Measurements from ENCODE around the gene THEM4.

Gene THEM4

DNA sequence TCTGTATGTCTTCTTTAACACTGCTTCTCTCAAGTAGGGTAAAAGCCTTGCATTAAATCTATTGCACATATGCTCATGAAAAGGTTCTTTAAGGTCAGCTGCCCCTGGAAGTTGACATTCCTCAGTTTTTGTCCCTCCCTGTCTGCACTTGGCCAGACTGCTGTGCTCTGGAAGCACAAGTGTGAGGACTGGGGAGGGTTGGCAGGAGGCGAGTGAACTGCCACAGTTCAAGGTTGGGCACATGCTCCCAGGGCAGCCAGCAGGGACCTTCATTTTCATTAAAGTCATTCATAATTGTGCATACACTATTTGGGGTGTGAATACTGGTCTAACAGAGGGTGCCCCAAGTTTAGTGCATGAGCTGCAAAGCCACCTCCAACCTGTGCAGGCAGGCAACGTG is 44.9 kb downstream of the THEM4 start:
- no peak for DNase-seq (ENCODE audit: low spot score)
- no peak overlapping the region for H3K4me3 ChIP-seq
- H3K27ac ChIP-seq, result no peak overlapping the region
- TF ChIP-seq, protein P1, sequence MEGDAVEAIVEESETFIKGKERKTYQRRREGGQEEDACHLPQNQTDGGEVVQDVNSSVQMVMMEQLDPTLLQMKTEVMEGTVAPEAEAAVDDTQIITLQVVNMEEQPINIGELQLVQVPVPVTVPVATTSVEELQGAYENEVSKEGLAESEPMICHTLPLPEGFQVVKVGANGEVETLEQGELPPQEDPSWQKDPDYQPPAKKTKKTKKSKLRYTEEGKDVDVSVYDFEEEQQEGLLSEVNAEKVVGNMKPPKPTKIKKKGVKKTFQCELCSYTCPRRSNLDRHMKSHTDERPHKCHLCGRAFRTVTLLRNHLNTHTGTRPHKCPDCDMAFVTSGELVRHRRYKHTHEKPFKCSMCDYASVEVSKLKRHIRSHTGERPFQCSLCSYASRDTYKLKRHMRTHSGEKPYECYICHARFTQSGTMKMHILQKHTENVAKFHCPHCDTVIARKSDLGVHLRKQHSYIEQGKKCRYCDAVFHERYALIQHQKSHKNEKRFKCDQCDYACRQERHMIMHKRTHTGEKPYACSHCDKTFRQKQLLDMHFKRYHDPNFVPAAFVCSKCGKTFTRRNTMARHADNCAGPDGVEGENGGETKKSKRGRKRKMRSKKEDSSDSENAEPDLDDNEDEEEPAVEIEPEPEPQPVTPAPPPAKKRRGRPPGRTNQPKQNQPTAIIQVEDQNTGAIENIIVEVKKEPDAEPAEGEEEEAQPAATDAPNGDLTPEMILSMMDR (IDR thresholded peaks at IDR 0.05), result no peak

DNA sequence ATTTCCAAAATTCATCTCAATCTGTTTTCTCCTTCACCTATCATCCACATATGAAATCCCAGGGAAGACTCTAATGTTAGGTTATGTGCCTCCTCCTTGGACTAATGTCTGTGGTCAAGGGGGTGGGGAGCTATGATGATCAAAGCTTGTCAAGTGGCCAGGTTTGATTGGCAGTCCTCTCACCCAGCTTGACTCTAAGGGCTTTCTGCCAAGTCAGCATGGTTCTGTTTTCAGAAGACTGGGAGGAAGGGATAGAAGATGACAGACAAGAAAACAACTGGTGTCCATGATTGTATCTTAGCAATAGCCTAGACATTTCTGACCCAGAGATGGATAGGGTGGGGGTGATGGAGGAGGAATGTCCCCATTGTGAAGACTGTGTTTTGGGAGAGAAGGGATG is 46.7 kb downstream of the THEM4 start:
- TF ChIP-seq, protein P1 (IDR thresholded peaks at IDR 0.05), result no peak
- Histone ChIP-seq H3K27ac (no peak overlapping the region), H3K4me3 (no peak overlapping the region)
- DNase-seq (ENCODE audit: low spot score), result no peak

DNA sequence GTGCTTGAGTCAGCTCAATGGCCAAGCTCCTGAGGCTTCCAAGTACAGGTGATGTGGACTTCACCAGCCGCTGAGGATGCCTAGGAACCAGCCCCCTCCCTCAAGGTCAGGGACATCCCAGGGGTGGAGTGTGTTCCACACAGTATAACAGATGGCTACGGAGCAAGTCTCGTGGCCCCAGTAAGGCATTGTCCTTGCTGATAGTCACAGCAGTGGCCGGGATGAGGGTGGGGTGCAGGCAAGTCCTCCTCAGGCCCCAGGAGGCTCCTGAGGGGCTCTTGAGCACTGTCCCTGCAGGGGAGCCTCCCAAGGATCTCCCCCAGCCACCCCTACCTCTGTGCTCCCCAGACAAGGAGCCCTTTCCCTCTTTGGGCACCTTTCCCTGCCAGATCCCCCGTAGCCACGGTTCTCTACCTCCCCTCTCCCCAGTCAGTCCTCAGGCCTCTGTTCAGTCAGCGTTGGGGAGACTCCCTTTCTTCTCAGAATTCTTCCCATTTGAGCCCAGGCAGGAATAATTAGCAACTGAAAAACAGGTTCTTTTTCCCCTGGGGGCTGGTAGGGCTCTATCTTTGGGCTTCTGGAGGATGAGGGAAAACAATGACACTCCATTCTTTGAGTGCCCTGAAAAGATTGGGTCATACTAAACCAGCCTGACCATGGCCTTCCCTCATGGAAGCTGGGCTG is 48.7 kb downstream of the THEM4 start:
- TF ChIP-seq, protein P1 (IDR thresholded peaks at IDR 0.05), result no peak
- Histone ChIP-seq H3K27ac (no peak overlapping the region), H3K4me3 (no peak overlapping the region)
- DNase-seq (ENCODE audit: low spot score), result no peak

DNA sequence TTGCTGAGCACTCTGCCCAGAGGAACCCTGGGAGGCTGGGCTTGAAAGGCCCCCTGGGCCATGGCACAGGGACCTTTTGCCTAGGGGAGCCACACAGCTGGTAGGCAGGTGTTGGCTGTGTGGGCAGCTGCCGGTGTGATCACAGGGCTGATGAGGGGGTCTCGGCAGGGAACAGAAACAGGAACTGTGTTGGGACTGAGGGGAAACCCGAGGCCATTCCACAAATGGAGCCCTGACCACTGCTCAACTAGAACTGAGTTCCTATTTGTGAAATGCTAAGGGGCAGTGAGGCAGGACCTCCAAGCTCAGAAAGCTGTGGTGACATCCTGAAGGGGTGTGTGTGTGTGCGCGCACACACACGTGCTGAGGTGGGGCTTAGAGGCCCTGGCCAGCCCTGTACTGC is 49.4 kb downstream of the THEM4 start:
- DNase-seq (ENCODE audit: low spot score), result no peak
- H3K4me3 ChIP-seq, result no peak overlapping the region
- TF ChIP-seq, protein P1 (IDR thresholded peaks at IDR 0.05), result no peak
- no peak overlapping the region for H3K27ac ChIP-seq

DNA sequence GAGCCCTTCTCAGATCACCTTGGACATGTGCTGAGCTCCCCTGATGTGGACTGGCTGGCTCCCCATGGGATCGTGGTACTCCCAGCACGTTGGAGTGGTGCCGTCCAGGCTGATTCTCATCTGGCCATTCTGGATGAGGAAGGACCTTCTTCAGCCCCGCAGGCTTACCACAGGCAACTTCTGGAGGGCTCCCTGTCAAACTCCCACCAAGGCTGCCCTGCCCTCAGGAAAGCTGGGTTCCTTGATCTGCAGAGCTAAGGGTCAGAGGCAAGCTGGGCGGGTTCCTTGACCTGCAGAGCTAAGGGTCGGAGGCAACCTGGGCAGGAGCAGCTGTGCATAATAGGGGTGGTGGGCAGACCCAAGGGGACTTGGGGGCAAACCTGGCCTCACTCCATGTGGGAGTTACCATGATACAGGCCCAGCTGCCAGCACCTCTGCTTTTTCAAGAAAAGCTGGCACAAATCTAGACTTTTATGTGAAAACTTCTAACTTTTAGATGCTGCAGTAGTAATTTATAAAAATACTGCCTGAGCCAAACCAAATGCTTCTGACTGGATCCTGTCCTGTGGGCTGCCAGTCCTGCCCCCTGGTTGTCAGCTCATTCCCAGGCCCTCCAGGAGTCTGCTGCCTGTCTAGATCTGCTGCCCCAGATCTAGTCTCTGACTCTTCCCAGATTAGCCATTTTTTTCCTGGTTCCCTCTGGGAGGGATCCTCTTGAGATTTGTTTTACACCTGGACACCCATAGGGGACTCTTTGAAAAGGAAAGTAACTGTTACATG is 50.2 kb downstream of the THEM4 start:
- H3K4me3 ChIP-seq, result no peak overlapping the region
- TF ChIP-seq, protein P1 (IDR thresholded peaks at IDR 0.05), result no peak
- H3K27ac ChIP-seq, result no peak overlapping the region
- no peak for DNase-seq (ENCODE audit: low spot score)

DNA sequence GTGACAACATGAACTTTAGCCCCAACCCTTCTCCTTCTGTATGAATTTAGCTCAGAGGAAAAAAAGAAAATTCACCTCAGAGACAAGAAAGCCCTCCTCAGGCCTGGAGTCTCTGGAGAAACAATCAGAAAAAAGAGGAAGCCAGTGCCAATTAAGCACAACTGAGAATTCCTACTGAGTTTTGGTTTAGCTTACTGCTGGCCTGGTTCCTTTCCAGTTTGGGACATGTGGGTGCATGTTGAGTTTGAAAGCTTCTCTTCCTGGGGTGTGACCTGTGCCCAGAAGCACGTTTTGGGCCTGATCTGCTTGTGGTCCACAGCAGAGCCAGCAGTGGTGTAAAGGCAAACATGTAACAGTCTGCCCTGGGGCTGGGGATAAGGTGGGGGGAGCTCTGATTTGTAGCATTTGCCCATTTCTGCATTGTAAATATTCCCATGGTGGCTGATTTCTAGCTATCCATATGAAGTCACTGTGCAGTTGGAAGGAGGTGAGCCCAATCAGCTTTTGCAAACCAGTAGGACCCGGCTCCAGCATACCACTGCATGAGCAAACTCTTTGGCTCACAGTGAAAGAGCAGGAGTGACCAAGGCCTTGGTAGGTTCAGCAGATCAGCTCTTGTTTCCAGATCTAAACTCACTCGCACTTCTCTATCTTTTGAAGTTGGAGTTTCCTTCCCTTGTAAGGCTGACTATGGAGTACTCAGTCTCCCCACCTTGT is 51.1 kb downstream of the THEM4 start:
- TF ChIP-seq, protein P1 (IDR thresholded peaks at IDR 0.05), result no peak
- Histone ChIP-seq H3K27ac (no peak overlapping the region), H3K4me3 (no peak overlapping the region)
- no peak for DNase-seq (ENCODE audit: low spot score)

All from coronary artery (tissue), 2 donors.